T-helper 22 cell (primary cell): ENCODE results near the gene MRPS35.

Experiments used
- DNase-seq: peaks from one replicate; pipeline ENCODE4 v3.0.0-alpha.2; 2020; ENCODE audit warnings: low read depth

MRPS35 gene

DNA sequence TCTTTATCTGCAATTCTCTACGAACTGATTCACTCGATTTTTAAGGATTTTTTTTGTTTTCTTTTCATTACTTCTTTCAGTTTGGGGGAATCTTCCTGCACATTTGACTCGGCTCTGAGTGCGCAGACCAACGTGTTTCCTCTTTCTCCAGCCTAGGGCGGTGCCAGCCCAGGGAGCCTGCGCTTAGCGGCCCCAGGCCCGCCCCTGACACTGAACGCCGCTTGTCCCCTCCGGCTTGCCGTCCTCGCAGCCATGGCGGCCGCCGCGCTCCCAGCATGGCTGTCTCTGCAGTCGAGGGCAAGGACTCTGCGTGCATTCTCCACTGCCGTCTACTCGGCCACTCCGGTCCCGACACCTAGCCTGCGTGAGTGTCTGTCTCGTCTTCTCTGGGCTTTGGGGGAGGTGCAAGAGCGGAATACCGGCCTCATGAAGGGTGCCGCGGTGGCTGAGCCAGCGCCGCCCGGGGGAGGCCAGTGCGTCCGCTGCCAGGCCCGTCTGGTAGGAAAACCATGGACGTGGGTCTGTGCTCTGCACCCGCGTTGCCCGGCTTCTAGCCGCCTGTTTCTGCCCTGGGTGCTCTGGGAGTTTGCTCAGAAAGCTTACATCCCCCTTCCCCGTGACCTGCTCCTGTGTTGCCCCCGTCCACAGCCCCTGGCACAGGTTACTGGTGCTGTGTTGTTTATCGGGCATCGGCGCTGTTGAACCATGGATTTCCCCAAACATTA, at the start of gene MRPS35:
TSS of gene MRPS35 (plus strand) at position 241 of the 725 bp plus-strand sequence. CDS start at position 253, 12 bp downstream.
- DNase-seq: peak; percentile 83

- no peak for DNase-seq
Observed at GRCh38 chr12:27665704-27666103, 44.9 kb upstream of the MRPS35 start.

DNA sequence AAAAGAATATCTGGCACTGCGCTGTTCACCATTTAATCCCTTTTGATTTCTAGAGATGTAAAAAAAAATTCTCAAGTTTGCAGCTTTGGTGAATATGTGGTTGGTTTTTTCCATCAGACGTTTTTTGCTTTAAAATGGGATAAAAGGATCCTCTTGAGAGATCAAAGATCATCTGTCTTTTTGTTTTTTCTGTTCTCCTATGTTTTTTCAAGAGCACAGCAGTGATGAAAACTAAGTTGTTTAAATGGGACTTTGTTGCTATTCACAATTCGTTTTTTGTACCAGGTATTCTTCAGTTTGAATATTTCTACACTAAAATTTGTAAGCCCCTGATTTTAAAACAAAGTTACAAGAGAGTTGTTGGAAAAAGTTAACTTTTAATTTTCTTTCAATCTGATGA, 44.1 kb upstream of the MRPS35 start:
- DNase-seq: no peak

DNA sequence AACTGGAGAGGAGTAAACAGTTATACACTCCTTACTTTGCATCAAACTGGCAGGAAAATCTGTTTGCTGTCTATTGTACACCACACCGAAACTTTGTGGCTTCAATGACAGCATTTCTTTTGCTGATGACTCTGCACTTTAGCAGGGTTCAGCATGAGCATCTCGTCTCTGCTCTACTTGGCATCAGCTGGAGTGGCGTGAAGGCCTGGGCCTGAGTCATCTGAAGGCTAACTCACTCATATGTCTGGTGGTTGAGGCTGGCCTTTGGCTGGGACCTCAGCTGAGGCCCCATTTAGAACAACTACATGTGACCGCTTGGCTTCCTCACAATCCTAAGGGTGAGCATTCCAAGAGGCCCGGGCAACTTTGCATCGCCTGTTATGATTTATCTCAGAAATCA, 43.1 kb upstream of the MRPS35 start:
- DNase-seq: no peak

DNA sequence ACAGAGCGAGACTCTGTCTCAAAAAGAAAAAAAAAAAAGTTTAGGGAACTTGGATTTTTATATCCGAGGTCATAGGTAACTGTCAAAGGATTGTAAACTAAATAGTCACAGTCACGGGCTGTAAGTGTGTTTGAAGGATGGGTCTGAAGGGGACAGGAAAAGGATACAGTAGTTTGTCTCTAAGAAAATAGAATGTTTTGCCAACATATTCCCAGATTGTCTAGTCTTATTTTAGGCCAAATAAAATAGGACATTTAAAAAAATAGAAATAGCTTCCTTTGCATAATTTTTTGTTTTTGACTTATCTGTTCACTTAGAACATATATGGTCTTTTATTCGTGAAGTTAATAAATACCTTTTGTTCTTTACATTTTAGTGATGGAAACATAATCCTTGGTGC, 38.6 kb upstream of the MRPS35 start:
- no peak for DNase-seq

- no peak for DNase-seq
Observed at GRCh38 chr12:27672643-27673042, 38.0 kb upstream of the MRPS35 start.

DNA sequence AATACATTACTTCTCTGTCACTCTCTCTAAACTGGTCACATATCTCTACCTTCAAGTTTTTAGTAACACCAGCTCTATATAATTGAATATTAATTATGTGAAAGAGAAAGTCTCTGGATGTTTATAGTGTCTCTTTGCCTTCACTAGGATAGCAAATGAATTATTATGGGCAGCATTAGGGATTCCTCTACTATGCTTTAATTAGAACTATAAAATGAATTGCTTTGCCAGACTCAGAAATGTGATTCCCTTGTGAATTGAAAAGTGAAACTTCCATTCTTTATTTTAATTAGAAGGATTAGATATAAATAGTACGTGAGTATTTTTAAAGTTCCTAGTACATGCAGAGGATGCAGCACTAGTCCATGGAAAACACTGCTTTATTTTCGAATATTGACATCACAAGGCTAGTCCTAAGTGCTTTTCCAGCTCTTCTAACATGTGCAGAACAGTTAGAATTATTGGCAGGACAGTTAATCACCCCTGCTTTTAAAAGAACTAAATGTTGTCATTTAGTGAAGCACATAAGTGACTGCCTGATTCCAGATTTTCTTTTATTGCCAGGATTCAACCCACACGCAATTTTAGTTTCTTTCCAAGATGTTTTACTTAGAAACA, 37.4 kb upstream of the MRPS35 start:
- DNase-seq: no peak

GRCh38 chr12:27674989-27675388, 35.6 kb upstream of the MRPS35 start:
- DNase-seq: no peak

GRCh38 chr12:27680619-27681018, 30.0 kb upstream of the MRPS35 start:
- no peak for DNase-seq

DNA sequence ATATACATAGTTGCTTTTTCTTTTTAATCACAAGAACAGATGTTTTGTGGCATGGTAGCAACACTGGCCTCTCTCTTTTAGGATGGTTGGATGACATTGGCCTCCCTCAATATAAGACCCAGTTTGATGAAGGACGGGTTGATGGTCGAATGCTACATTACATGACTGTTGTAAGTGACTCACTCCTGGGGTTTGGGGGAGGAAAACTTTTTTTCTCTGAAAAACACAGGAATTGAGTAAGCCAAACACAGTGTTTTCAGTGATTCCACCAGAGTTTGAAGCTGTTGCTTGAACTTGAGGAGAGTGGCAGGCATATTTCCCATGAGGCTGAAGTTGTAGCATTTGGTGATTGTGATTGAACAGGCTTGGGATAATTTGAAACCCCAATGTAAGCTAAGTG, 28.1 kb upstream of the MRPS35 start:
- DNase-seq: no peak

GRCh38 chr12:27685274-27685673, 25.4 kb upstream of the MRPS35 start:
- DNase-seq: no peak

DNA sequence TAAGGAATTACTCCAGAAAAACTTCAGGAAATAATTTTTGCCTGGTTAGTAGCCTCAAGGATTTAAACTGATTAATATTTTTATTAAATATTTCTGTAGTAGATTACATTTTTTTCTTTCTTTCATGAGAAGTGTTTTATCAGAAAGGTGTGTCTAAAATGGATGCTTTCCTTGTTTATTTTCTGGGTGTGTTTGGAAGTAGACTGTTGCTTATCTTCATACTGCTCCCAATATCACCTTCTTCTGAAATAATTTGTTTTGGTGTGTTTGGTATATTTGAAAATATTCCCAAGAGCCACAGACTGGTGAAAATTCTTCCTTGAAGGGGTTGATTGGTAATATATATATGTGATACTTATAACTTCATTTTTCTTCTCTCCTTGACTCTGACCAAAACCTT, 24.5 kb upstream of the MRPS35 start:
- DNase-seq: no peak

DNA sequence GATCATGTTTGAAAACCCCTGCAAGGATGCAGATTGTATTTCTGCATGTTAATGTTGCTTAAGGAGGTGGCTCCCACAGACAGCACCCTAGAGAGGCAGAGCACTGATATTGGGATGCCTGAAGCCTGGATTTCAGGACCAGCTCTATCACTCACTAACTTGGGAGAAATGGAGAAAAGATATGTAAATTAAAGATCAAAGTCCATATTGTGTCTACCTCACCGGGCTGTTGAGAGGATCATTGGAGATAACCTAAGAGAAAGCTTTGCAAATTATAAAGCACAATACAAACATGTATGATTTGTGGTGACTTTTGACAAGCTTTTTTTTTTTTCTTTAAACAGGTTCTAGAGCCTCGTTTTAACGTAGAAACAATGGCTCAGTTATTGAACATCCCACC, 22.0 kb upstream of the MRPS35 start:
- DNase-seq: no peak

GRCh38 chr12:27689558-27690180, 21.0 kb upstream of the MRPS35 start:
- no peak for DNase-seq

- DNase-seq: no peak
Observed at GRCh38 chr12:27693403-27693802, 17.2 kb upstream of the MRPS35 start.

- DNase-seq: no peak
Observed at GRCh38 chr12:27695556-27696292, 14.9 kb upstream of the MRPS35 start.

DNA sequence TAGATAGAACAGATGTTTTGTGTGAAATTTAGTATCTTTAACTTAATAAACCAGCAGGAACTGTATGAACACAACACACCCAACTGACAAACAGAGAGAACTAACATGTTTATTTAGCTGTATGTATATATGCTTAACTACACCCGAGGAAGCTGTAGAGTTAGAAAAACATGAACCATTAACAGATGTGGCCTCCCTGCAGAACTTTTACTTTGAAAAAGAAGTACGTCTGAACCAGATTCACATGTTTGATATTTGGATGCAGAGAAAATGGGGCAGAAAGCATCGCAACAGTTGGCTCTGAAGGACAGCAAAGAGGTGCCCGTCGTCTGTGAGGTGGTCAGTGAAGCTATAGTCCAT, 14.4 kb upstream of the MRPS35 start, which contains the start of gene REP15:
TSS of gene REP15 (plus strand) at position 155 of the 360 bp plus-strand sequence. CDS start at position 271, 116 bp downstream.
- no peak for DNase-seq

DNA sequence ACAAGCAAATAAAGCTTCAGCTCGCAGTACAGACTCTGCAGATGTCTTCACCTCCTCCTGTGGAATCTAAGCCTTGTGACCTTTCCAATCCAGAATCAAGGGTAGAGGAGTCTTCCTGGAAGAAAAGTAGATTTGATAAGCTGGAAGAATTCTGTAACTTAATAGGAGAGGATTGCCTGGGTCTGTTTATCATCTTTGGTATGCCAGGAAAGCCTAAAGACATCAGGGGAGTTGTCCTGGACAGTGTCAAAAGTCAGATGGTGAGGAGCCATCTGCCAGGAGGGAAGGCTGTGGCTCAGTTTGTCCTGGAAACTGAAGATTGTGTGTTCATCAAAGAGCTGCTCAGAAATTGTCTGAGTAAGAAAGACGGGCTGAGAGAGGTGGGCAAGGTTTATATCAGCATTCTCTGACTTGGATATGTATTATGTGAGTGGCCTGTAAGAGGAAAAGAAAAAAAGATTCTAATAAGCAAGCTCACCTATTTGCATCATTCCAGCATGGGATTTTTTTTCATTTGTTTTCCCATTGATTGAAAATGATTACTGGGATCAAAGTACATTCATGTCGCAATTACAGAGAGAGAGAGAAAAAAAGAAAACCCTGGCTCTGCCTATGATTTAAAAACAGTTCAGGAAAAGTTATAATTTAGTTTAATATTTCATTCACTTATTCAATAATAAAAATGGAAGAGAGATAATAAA, 13.6 kb upstream of the MRPS35 start:
- no peak for DNase-seq

GRCh38 chr12:27703720-27704452, 6.7 kb upstream of the MRPS35 start:
- DNase-seq: peak; percentile 10

- no peak for DNase-seq
Observed at GRCh38 chr12:27705263-27705662, 5.4 kb upstream of the MRPS35 start.

GRCh38 chr12:27707216-27707615, 3.4 kb upstream of the MRPS35 start:
- DNase-seq: no peak
